Measurements from ENCODE around the gene PDZK1.
"Not testable (repeated sequence)": the region's sequence is repeated elsewhere in the genome, so short reads cannot be mapped to it uniquely, and the experiment has no call there.

Gene PDZK1

GRCh38 chr1:145707183-145707867 lies at the start of gene PDZK1:
TSS of gene PDZK1 (minus strand) at chr1:145707368. CDS start at chr1:145688021, 19,347 bp downstream.
- in situ Hi-C loops (cut with MboI; ENCODE audit: low sequenced_read_pairs), result no loop called here

GRCh38 chr1:145751491-145752037 lies 44.4 kb upstream of the PDZK1 start:
- in situ Hi-C loops (cut with MboI; ENCODE audit: low sequenced_read_pairs), result no loop called here

- in situ Hi-C loops (cut with MboI; ENCODE audit: low sequenced_read_pairs), result no loop called here
Measured at GRCh38 chr1:145750426-145750825, 43.3 kb upstream of the PDZK1 start.

- in situ Hi-C loops (cut with MboI; ENCODE audit: low sequenced_read_pairs), result no loop called here
Measured at GRCh38 chr1:145747398-145748247, 40.5 kb upstream of the PDZK1 start.

GRCh38 chr1:145740269-145740668 lies 33.1 kb upstream of the PDZK1 start:
- in situ Hi-C loops (cut with MboI; ENCODE audit: low sequenced_read_pairs), result no loop called here

GRCh38 chr1:145736191-145736590 lies 29.0 kb upstream of the PDZK1 start:
- in situ Hi-C loops (cut with MboI; ENCODE audit: low sequenced_read_pairs), result no loop called here

GRCh38 chr1:145730900-145731299 lies 23.7 kb upstream of the PDZK1 start:
- in situ Hi-C loops (cut with MboI; ENCODE audit: low sequenced_read_pairs), result no loop called here

- in situ Hi-C loops (cut with MboI; ENCODE audit: low sequenced_read_pairs), result no loop called here
Measured at GRCh38 chr1:145730467-145730866, 23.3 kb upstream of the PDZK1 start.

GRCh38 chr1:145729666-145730436 lies 22.7 kb upstream of the PDZK1 start:
- in situ Hi-C loops (cut with MboI; ENCODE audit: low sequenced_read_pairs), result no loop called here

GRCh38 chr1:145729196-145729595 lies 22.0 kb upstream of the PDZK1 start:
- in situ Hi-C loops (cut with MboI; ENCODE audit: low sequenced_read_pairs), result no loop called here

GRCh38 chr1:145726193-145726592 lies 19.0 kb upstream of the PDZK1 start:
- in situ Hi-C loops (cut with MboI; ENCODE audit: low sequenced_read_pairs), result not testable (repeated sequence)

- in situ Hi-C loops (cut with MboI; ENCODE audit: low sequenced_read_pairs), result no loop called here
Measured at GRCh38 chr1:145720878-145721671, 13.9 kb upstream of the PDZK1 start.

GRCh38 chr1:145720556-145720877 lies 13.3 kb upstream of the PDZK1 start:
- in situ Hi-C loops (cut with MboI; ENCODE audit: low sequenced_read_pairs), result no loop called here

- in situ Hi-C loops (cut with MboI; ENCODE audit: low sequenced_read_pairs), result no loop called here
Measured at GRCh38 chr1:145719230-145720079, 12.3 kb upstream of the PDZK1 start, which contains the start of gene CD160. TSS of gene CD160 (plus strand) at chr1:145719499. CDS start at chr1:145728328, 8,829 bp downstream.

- in situ Hi-C loops (cut with MboI; ENCODE audit: low sequenced_read_pairs), result not testable (repeated sequence)
Measured at GRCh38 chr1:145718465-145718864, 11.3 kb upstream of the PDZK1 start.

- in situ Hi-C loops (cut with MboI; ENCODE audit: low sequenced_read_pairs), result no loop called here
Measured at GRCh38 chr1:145717833-145718232, 10.7 kb upstream of the PDZK1 start.

GRCh38 chr1:145716641-145717345 lies 9.6 kb upstream of the PDZK1 start:
- in situ Hi-C loops (cut with MboI; ENCODE audit: low sequenced_read_pairs), result no loop called here

GRCh38 chr1:145714524-145715111 lies 7.5 kb upstream of the PDZK1 start:
- in situ Hi-C loops (cut with MboI; ENCODE audit: low sequenced_read_pairs), result no loop called here
